Suprapubic skin (tissue), 4 donors: ENCODE measurements around the gene TAS2R46.

ENCODE experiments used
- EP300 ChIP-seq: sonication (generic); formaldehyde crosslinking; IDR thresholded peaks from one replicate; pipeline ENCODE4 v1.6.1; 2017; ENCODE audit warnings: antibody characterized with exemption
- POLR2A ChIP-seq, 2 donors: fragments of 450-650 bp; IDR thresholded peaks; one replicate each; pipeline ENCODE4 v1.6.1; 2017; ENCODE audit warnings: antibody characterized with exemption in 2 of 2, mild to moderate bottlenecking in 2 of 2, moderate library complexity in 2 of 2
- POLR2AphosphoS5 ChIP-seq, 3 donors: sonication (generic); formaldehyde crosslinking; IDR thresholded peaks; one replicate each; pipeline ENCODE4 v1.6.1; 2017; ENCODE audit warnings: antibody characterized with exemption in 3 of 3
- TF ChIP-seq, protein P1 (sequence below), 2 donors: fragments of 200-600 bp in 1 of 2; fragments of 450-650 bp in 1 of 2; sonication (generic) in 1 of 2; IDR thresholded peaks; one replicate each; pipeline ENCODE4 v1.5.1; 2016 to 2019; ENCODE audit warnings: antibody characterized with exemption in 2 of 2, mild to moderate bottlenecking in 1 of 2, moderate library complexity in 1 of 2

DNA sequence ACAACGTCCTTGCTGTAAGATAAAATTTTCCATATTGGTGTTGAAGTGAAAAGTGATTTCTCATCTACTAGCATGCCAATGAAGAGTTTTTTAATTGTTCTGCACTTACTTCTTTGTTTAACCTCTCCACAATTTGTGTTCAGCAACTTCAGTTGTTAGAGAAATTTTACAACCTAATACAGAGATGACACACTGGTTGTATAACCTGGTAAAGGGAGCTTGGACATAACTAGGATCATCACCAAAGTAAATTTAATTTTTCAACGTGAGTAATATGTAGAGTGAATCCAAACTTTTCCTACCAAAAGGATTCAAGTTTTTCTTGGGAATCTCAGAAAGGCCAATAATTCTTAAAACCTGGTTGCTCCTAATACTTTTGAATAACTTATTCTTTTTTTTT is 43.5 kb upstream of the TAS2R46 start:
- TF ChIP-seq, protein P1, sequence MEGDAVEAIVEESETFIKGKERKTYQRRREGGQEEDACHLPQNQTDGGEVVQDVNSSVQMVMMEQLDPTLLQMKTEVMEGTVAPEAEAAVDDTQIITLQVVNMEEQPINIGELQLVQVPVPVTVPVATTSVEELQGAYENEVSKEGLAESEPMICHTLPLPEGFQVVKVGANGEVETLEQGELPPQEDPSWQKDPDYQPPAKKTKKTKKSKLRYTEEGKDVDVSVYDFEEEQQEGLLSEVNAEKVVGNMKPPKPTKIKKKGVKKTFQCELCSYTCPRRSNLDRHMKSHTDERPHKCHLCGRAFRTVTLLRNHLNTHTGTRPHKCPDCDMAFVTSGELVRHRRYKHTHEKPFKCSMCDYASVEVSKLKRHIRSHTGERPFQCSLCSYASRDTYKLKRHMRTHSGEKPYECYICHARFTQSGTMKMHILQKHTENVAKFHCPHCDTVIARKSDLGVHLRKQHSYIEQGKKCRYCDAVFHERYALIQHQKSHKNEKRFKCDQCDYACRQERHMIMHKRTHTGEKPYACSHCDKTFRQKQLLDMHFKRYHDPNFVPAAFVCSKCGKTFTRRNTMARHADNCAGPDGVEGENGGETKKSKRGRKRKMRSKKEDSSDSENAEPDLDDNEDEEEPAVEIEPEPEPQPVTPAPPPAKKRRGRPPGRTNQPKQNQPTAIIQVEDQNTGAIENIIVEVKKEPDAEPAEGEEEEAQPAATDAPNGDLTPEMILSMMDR (IDR thresholded peaks at IDR 0.05) = no peak
- TF ChIP-seq POLR2AphosphoS5 (IDR thresholded peaks at IDR 0.05) (no peak), POLR2A (IDR thresholded peaks at IDR 0.05) (no peak), EP300 (no peak)
